Spleen (tissue), 7 donors: ENCODE measurements around the gene TENM4.

Experiments used
- CTCF ChIP-seq, 11 experiments: fragments of 200-600 bp in 7 of 11; fragments of 450-650 bp in 4 of 11; sonication (generic) in 4 of 11; IDR thresholded peaks in 8 of 11; conservative IDR thresholded peaks in 3 of 11; 1 replicate in 7 of 11; 2 replicates in 4 of 11; pipeline versions ENCODE4 v1.4.0 to v1.8.0; 2016 to 2021; ENCODE audit warnings: antibody characterized with exemption in 11 of 11, inconsistent platforms in 4 of 11, mild to moderate bottlenecking in 1 of 11
- POLR2A ChIP-seq, 3 donors: fragments of 450-650 bp; IDR thresholded peaks; one replicate each; pipeline ENCODE4 v1.5.1; 2017; ENCODE audit warnings: antibody characterized with exemption in 3 of 3, mild to moderate bottlenecking in 1 of 3
- donor health status: DM: no; HTN: no; CAD: no; lungs with moderate emphysema.
- donor health status: DM: no; HTN: no; CAD: no.
- donor health status: DM: no; HTN: no; CAD: no.

GRCh38 chr11:78620159-78620558 is 820.7 kb downstream of the TENM4 start:
- TF ChIP-seq CTCF (IDR thresholded peaks at IDR 0.05 in 8 of 11, conservative IDR thresholded peaks at IDR 0.05 in 3 of 11) (no peak), POLR2A (IDR thresholded peaks at IDR 0.05) (no peak)
